ENCODE measurements around the gene DUSP16. TPM values are rescaled to one million over a fixed set of nuclear protein-coding genes. Genes with fewer than 3 reads are reported as not detected.

The DUSP16 gene
- total RNA-seq, 2 donors from 2014 or later, result 81.1 to 94.8 TPM

GRCh38 chr12:12519354-12519998, 43.2 kb downstream of the DUSP16 start:
- H3K9me3 ChIP-seq (ENCODE audit: control insufficient read depth, low read length, poor library complexity, severe bottlenecking), result no peaks in the 10 kb centered on the region
- no peak overlapping the region for H3K27ac Mint-ChIP-seq
- no peaks in the 10 kb centered on the region for H3K27me3 Mint-ChIP-seq
- peaks cover 31% of the 10 kb centered on the region for H3K4me1 Mint-ChIP-seq
- DNase-seq (no peak), ATAC-seq (no peak)
- H3K4me3 Mint-ChIP-seq, result no peak overlapping the region
- H3K36me3 Mint-ChIP-seq (ENCODE audit: low read depth), result peaks cover 4% of the 10 kb centered on the region

- Mint-ChIP-seq H3K36me3 (ENCODE audit: low read depth) (peaks cover 4% of the 10 kb centered on the region), H3K27ac (peak overlapping the region; percentile 16)
- ATAC-seq, result no peak
Observed at GRCh38 chr12:12518919-12519318, 43.7 kb downstream of the DUSP16 start.

GRCh38 chr12:12518464-12518845, 44.2 kb downstream of the DUSP16 start:
- DNase-seq (no peak), ATAC-seq (no peak)
- Mint-ChIP-seq H3K36me3 (ENCODE audit: low read depth) (peaks cover 4% of the 10 kb centered on the region), H3K4me1 (peaks cover 28% of the 10 kb centered on the region), H3K27ac (peak overlapping the region; percentile 21), H3K27me3 (no peaks in the 10 kb centered on the region), H3K4me3 (no peak overlapping the region)
- no peaks in the 10 kb centered on the region for H3K9me3 ChIP-seq (ENCODE audit: control insufficient read depth, low read length, poor library complexity, severe bottlenecking)

More at GRCh38 chr12:12518919-12519318, 43.7 kb downstream of the DUSP16 start:
- H3K9me3 ChIP-seq (ENCODE audit: control insufficient read depth, low read length, poor library complexity, severe bottlenecking), result no peaks in the 10 kb centered on the region
- peaks cover 32% of the 10 kb centered on the region for H3K4me1 Mint-ChIP-seq
- H3K27me3 Mint-ChIP-seq, result no peaks in the 10 kb centered on the region
- H3K4me3 Mint-ChIP-seq, result no peak overlapping the region
- no peak for DNase-seq

GRCh38 chr12:12513416-12514006, 49.2 kb downstream of the DUSP16 start:
- H3K9me3 ChIP-seq (ENCODE audit: control insufficient read depth, low read length, poor library complexity, severe bottlenecking), result no peaks in the 10 kb centered on the region
- peaks cover 23% of the 10 kb centered on the region for H3K4me1 Mint-ChIP-seq
- H3K27ac Mint-ChIP-seq, result no peak overlapping the region
- no peak overlapping the region for H3K4me3 Mint-ChIP-seq
- DNase-seq, result no peak
- no peaks in the 10 kb centered on the region for H3K27me3 Mint-ChIP-seq
- H3K36me3 Mint-ChIP-seq (ENCODE audit: low read depth), result peaks cover 6% of the 10 kb centered on the region
- no peak for ATAC-seq

- ATAC-seq, result peak; percentile 63
- H3K36me3 Mint-ChIP-seq (ENCODE audit: low read depth), result peaks cover 3% of the 10 kb centered on the region
- H3K27ac Mint-ChIP-seq, result no peak overlapping the region
- peaks cover 24% of the 10 kb centered on the region for H3K4me1 Mint-ChIP-seq
- DNase-seq, result no peak
- H3K4me3 Mint-ChIP-seq, result no peak overlapping the region
- H3K27me3 Mint-ChIP-seq, result no peaks in the 10 kb centered on the region
- no peaks in the 10 kb centered on the region for H3K9me3 ChIP-seq (ENCODE audit: control insufficient read depth, low read length, poor library complexity, severe bottlenecking)
Observed at GRCh38 chr12:12511895-12512711, 50.6 kb downstream of the DUSP16 start.

- Mint-ChIP-seq H3K27me3 (no peaks in the 10 kb centered on the region), H3K4me1 (peaks cover 30% of the 10 kb centered on the region), H3K27ac (no peak overlapping the region), H3K4me3 (no peak overlapping the region), H3K36me3 (ENCODE audit: low read depth) (peaks cover 3% of the 10 kb centered on the region)
- peak; percentile 5 for ATAC-seq
- DNase-seq, result no peak
- no peaks in the 10 kb centered on the region for H3K9me3 ChIP-seq (ENCODE audit: control insufficient read depth, low read length, poor library complexity, severe bottlenecking)
Observed at GRCh38 chr12:12511021-12511783, 51.5 kb downstream of the DUSP16 start.

GRCh38 chr12:12510551-12510950, 52.1 kb downstream of the DUSP16 start:
- H3K27ac Mint-ChIP-seq, result no peak overlapping the region

GRCh38 chr12:12510141-12510540, 52.5 kb downstream of the DUSP16 start:
- ATAC-seq (no peak), DNase-seq (no peak)
- Mint-ChIP-seq H3K4me1 (peaks cover 40% of the 10 kb centered on the region), H3K36me3 (ENCODE audit: low read depth) (peaks cover 3% of the 10 kb centered on the region), H3K27me3 (no peaks in the 10 kb centered on the region), H3K4me3 (no peak overlapping the region), H3K27ac (no peak overlapping the region)
- H3K9me3 ChIP-seq (ENCODE audit: control insufficient read depth, low read length, poor library complexity, severe bottlenecking), result no peaks in the 10 kb centered on the region

More at GRCh38 chr12:12510551-12510950, 52.1 kb downstream of the DUSP16 start:
- peaks cover 3% of the 10 kb centered on the region for H3K36me3 Mint-ChIP-seq (ENCODE audit: low read depth)
- H3K4me3 Mint-ChIP-seq, result no peak overlapping the region
- no peaks in the 10 kb centered on the region for H3K9me3 ChIP-seq (ENCODE audit: control insufficient read depth, low read length, poor library complexity, severe bottlenecking)
- no peaks in the 10 kb centered on the region for H3K27me3 Mint-ChIP-seq
- H3K4me1 Mint-ChIP-seq, result peaks cover 36% of the 10 kb centered on the region
- DNase-seq (no peak), ATAC-seq (no peak)

- H3K9me3 ChIP-seq (ENCODE audit: control insufficient read depth, low read length, poor library complexity, severe bottlenecking), result no peaks in the 10 kb centered on the region
- Mint-ChIP-seq H3K27ac (no peak overlapping the region), H3K36me3 (ENCODE audit: low read depth) (peaks cover 3% of the 10 kb centered on the region), H3K27me3 (no peaks in the 10 kb centered on the region), H3K4me1 (peaks cover 39% of the 10 kb centered on the region), H3K4me3 (no peak overlapping the region)
- DNase-seq (no peak), ATAC-seq (no peak)
Observed at GRCh38 chr12:12508612-12509011, 54.1 kb downstream of the DUSP16 start.

GRCh38 chr12:12507121-12507520, 55.5 kb downstream of the DUSP16 start:
- ATAC-seq (no peak), DNase-seq (no peak)
- no peak overlapping the region for H3K4me3 Mint-ChIP-seq
- H3K27ac Mint-ChIP-seq, result peak overlapping the region; percentile 98
- no peaks in the 10 kb centered on the region for H3K9me3 ChIP-seq (ENCODE audit: control insufficient read depth, low read length, poor library complexity, severe bottlenecking)
- no peaks in the 10 kb centered on the region for H3K27me3 Mint-ChIP-seq
- H3K4me1 Mint-ChIP-seq, result peaks cover 49% of the 10 kb centered on the region
- peaks cover 5% of the 10 kb centered on the region for H3K36me3 Mint-ChIP-seq (ENCODE audit: low read depth)

- Mint-ChIP-seq H3K27ac (peak overlapping the region; percentile 98), H3K27me3 (no peaks in the 10 kb centered on the region), H3K36me3 (ENCODE audit: low read depth) (peaks cover 5% of the 10 kb centered on the region), H3K4me3 (peak overlapping the region; percentile 90), H3K4me1 (peaks cover 51% of the 10 kb centered on the region)
- DNase-seq, result no peak
- no peaks in the 10 kb centered on the region for H3K9me3 ChIP-seq (ENCODE audit: control insufficient read depth, low read length, poor library complexity, severe bottlenecking)
- no peak for ATAC-seq
Observed at GRCh38 chr12:12506496-12506890, 56.2 kb downstream of the DUSP16 start.

GRCh38 chr12:12505544-12506495, 56.8 kb downstream of the DUSP16 start:
- no peak for ATAC-seq
- H3K27ac Mint-ChIP-seq, result peak overlapping the region; percentile 98

More at GRCh38 chr12:12505544-12506495, 56.8 kb downstream of the DUSP16 start:
- DNase-seq, result no peak
- Mint-ChIP-seq H3K4me3 (peak overlapping the region; percentile 90), H3K36me3 (ENCODE audit: low read depth) (peaks cover 5% of the 10 kb centered on the region), H3K27me3 (no peaks in the 10 kb centered on the region), H3K4me1 (peaks cover 57% of the 10 kb centered on the region)
- no peaks in the 10 kb centered on the region for H3K9me3 ChIP-seq (ENCODE audit: control insufficient read depth, low read length, poor library complexity, severe bottlenecking)

Data from T-helper 17 cell (primary cell).